Neutrophil (primary cell): ENCODE results near the gene TM7SF3.

Source experiments
- H3K27ac ChIP-seq: fragments of 200-600 bp; sonication (generic); 2 replicates; pipeline ENCODE4 v1.5.1; 2016; ENCODE audit warnings: mild to moderate bottlenecking, moderate library complexity
- H3K27me3 ChIP-seq: fragments of 200-600 bp; sonication (generic); 2 replicates; pipeline ENCODE4 v1.6.0; 2016; ENCODE audit warnings: mild to moderate bottlenecking
- H3K36me3 ChIP-seq: fragments of 200-600 bp; sonication (generic); 2 replicates; pipeline ENCODE4 v1.5.1; 2017
- H3K4me1 ChIP-seq, 2 experiments: fragments of 200-600 bp in 1 of 2; sonication (generic) in 1 of 2; 1 replicate in 1 of 2; 2 replicates in 1 of 2; pipeline versions ENCODE4 v1.5.1 to v1.6.1; 2013 to 2016; ENCODE audit warnings: low read depth in 1 of 2, low read length in 1 of 2, mild to moderate bottlenecking in 1 of 2, moderate library complexity in 1 of 2; ENCODE audit not compliant: control insufficient read depth in 1 of 2, insufficient read depth in 1 of 2
- H3K4me3 ChIP-seq, 2 experiments: fragments of 200-600 bp in 1 of 2; sonication (generic) in 1 of 2; 1 replicate in 1 of 2; 2 replicates in 1 of 2; pipeline ENCODE4 v1.5.1; 2013 to 2016; ENCODE audit warnings: low read depth in 1 of 2, low read length in 1 of 2, mild to moderate bottlenecking in 1 of 2, moderate library complexity in 1 of 2
- H3K9me3 ChIP-seq: fragments of 200-600 bp; sonication (generic); 2 replicates; pipeline ENCODE4 v1.5.1; 2016
- CTCF ChIP-seq: fragments of 200-600 bp; sonication (generic); IDR thresholded peaks from 2 replicates; pipeline ENCODE4 v1.5.1; 2016; ENCODE audit warnings: antibody characterized with exemption

Gene TM7SF3

GRCh38 chr12:27000961-27001360, 13.2 kb downstream of the TM7SF3 start:
- peak overlapping the region; percentile 84 for H3K27ac ChIP-seq
- no peaks in the 10 kb centered on the region for H3K27me3 ChIP-seq
- no peak for TF ChIP-seq CTCF
- peaks cover 87 to 88% of the 10 kb centered on the region in 2 experiments for H3K4me1 ChIP-seq
- peak overlapping the region in 1 of 2 experiments; percentile 33 for H3K4me3 ChIP-seq
- no peaks in the 10 kb centered on the region for H3K9me3 ChIP-seq
- H3K36me3 ChIP-seq = no peaks in the 10 kb centered on the region

GRCh38 chr12:26997003-26997402, 17.2 kb downstream of the TM7SF3 start:
- no peak for TF ChIP-seq CTCF
- Histone ChIP-seq H3K27me3 (no peaks in the 10 kb centered on the region), H3K4me3 (peak overlapping the region; percentile 28 to 42), H3K36me3 (peaks cover 11% of the 10 kb centered on the region), H3K4me1 (peaks cover 56 to 60% of the 10 kb centered on the region in 2 experiments), H3K9me3 (no peaks in the 10 kb centered on the region), H3K27ac (peak overlapping the region; percentile 84)

GRCh38 chr12:26995706-26996105, 18.5 kb downstream of the TM7SF3 start:
- no peak overlapping the region for H3K4me3 ChIP-seq
- TF ChIP-seq CTCF = no peak
- H3K4me1 ChIP-seq = peaks cover 43 to 47% of the 10 kb centered on the region in 2 experiments
- no peaks in the 10 kb centered on the region for H3K9me3 ChIP-seq
- no peaks in the 10 kb centered on the region for H3K27me3 ChIP-seq
- H3K27ac ChIP-seq = peak overlapping the region; percentile 84
- peaks cover 14% of the 10 kb centered on the region for H3K36me3 ChIP-seq

GRCh38 chr12:26994109-26994508, 20.1 kb downstream of the TM7SF3 start:
- Histone ChIP-seq H3K9me3 (no peaks in the 10 kb centered on the region), H3K36me3 (peaks cover 25% of the 10 kb centered on the region), H3K27ac (no peak overlapping the region), H3K27me3 (no peaks in the 10 kb centered on the region), H3K4me1 (peaks cover 30 to 32% of the 10 kb centered on the region in 2 experiments), H3K4me3 (no peak overlapping the region)
- no peak for TF ChIP-seq CTCF

- no peaks in the 10 kb centered on the region for H3K9me3 ChIP-seq
- peaks cover 25% of the 10 kb centered on the region for H3K36me3 ChIP-seq
- H3K27ac ChIP-seq = no peak overlapping the region
- peaks cover 15% of the 10 kb centered on the region in 2 experiments for H3K4me1 ChIP-seq
- TF ChIP-seq CTCF = no peak
- no peaks in the 10 kb centered on the region for H3K27me3 ChIP-seq
- no peak overlapping the region for H3K4me3 ChIP-seq
Measured at GRCh38 chr12:26991826-26992225, 22.4 kb downstream of the TM7SF3 start.

GRCh38 chr12:26989873-26990272, 24.3 kb downstream of the TM7SF3 start:
- Histone ChIP-seq H3K9me3 (no peaks in the 10 kb centered on the region), H3K4me1 (peaks cover 4 to 8% of the 10 kb centered on the region in 2 experiments), H3K36me3 (peaks cover 22% of the 10 kb centered on the region), H3K27ac (peak overlapping the region; percentile 4), H3K4me3 (no peak overlapping the region), H3K27me3 (no peaks in the 10 kb centered on the region)
- no peak for TF ChIP-seq CTCF
